ENCODE data around the gene PSMF1. TPM values are rescaled to one million over a fixed set of nuclear protein-coding genes. Genes with fewer than 3 reads are reported as not detected.
A peak's percentile ranks its signal among the peaks of the same experiment; 100 is the strongest.

PSMF1 gene
- total and polyA plus RNA-seq, 2 of the 13 experiments (the other 11 are each of a cell fraction or from before 2014, with no cell fraction given): 82.5 to 86.0 TPM

GRCh38 chr20:1165521-1165920 lies 47.1 kb downstream of the PSMF1 start (continued):
- TF ChIP-seq ZNF512B (CRISPR knock-in tag; IDR thresholded peaks at IDR 0.05; ENCODE audit: borderline replicate concordance) (no peak), ZNF530 (CRISPR knock-in tag; IDR thresholded peaks at IDR 0.05; ENCODE audit: low read depth) (no peak), MTERF4 (CRISPR knock-in tag; IDR thresholded peaks at IDR 0.05) (0 out of 2 replicates have a peak, but pooled peaks have one; percentile 37)

- 78% methylated on average over 9 of the region's 9 CpGs for WGBS (ENCODE audit: low lambda C conversion rate)
- H3K9ac ChIP-seq (ENCODE audit: insufficient read depth, low read depth, low read length): no peak overlapping the region
- in situ Hi-C loops (cut with HindIII; ENCODE audit: extremely low pct_ligation_motif_present, low pct_unique_long_range_greater_than_20kb): no loop called here
- DNase-seq (ENCODE audit: low spot score): no peak
- POLR2A ChIA-PET: no interaction called here
- no peaks in the 10 kb centered on the region for H3K9me3 ChIP-seq (ENCODE audit: low read length)
- no peak for FAIRE-seq
- BruUV-seq (replicated peaks): no TSS peak
- no peak overlapping the region for H2AFZ ChIP-seq (ENCODE audit: low read length)
- H3K27ac ChIP-seq (ENCODE audit: extremely low read length, insufficient read depth, low read length): peak overlapping the region; percentile 40
- no peaks in the 10 kb centered on the region for H3K27me3 ChIP-seq (ENCODE audit: control insufficient read depth in 1 of 2, insufficient read depth in 2 of 2, low read length in 2 of 2)
- H3K4me3 ChIP-seq (replicated peaks in 1 of 3; ENCODE audit: insufficient read depth in 1 of 3, low read depth in 2 of 3, low read length in 3 of 3): no peak overlapping the region
- peaks cover 68 to 92% of the 10 kb centered on the region in 2 experiments for H3K36me3 ChIP-seq (replicated peaks in 1 of 2; ENCODE audit: control insufficient read depth in 1 of 2, insufficient read depth in 2 of 2, low read length in 2 of 2)
- no peaks in the 10 kb centered on the region for H3K79me2 ChIP-seq (ENCODE audit: insufficient read depth, low read length)
- no peak overlapping the region for H3K4me2 ChIP-seq (ENCODE audit: low read depth, low read length)
- CTCF ChIA-PET (ENCODE audit: low intra/inter-chr PET ratio, low total read pairs): no interaction called here
- intact Hi-C loops (cut with micrococcal nuclease; ENCODE audit: unreplicated experiment): no loop called here
- ATAC-seq: peak; percentile 57
- peaks cover 2% of the 10 kb centered on the region; the same call in 1 of the 2 replicates for H4K20me1 ChIP-seq (ENCODE audit: insufficient read depth, low read length)
- H3K4me1 ChIP-seq (ENCODE audit: insufficient read depth, low read length): peaks cover 16% of the 10 kb centered on the region
- no peak for TF ChIP-seq ZNF318 (CRISPR knock-in tag; IDR thresholded peaks at IDR 0.05)
- TF ChIP-seq THYN1 (CRISPR knock-in tag; IDR thresholded peaks at IDR 0.05; ENCODE audit: borderline replicate concordance, low read depth): no peak
- TF ChIP-seq BRF2 (CRISPR knock-in tag; IDR thresholded peaks at IDR 0.05): no peak
Observed at GRCh38 chr20:1165941-1166340, 47.5 kb downstream of the PSMF1 start.
